HG03457 (cell line): ENCODE data around the gene SNAP25.

Source experiments
- ATAC-seq: cut with Tn5 transposase; IDR thresholded peaks from one replicate; pipeline ENCODE4 v1.9.1; 2021; ENCODE audit warnings: moderate number of reproducible peaks; ENCODE audit not compliant: unreplicated experiment

The SNAP25 gene

DNA sequence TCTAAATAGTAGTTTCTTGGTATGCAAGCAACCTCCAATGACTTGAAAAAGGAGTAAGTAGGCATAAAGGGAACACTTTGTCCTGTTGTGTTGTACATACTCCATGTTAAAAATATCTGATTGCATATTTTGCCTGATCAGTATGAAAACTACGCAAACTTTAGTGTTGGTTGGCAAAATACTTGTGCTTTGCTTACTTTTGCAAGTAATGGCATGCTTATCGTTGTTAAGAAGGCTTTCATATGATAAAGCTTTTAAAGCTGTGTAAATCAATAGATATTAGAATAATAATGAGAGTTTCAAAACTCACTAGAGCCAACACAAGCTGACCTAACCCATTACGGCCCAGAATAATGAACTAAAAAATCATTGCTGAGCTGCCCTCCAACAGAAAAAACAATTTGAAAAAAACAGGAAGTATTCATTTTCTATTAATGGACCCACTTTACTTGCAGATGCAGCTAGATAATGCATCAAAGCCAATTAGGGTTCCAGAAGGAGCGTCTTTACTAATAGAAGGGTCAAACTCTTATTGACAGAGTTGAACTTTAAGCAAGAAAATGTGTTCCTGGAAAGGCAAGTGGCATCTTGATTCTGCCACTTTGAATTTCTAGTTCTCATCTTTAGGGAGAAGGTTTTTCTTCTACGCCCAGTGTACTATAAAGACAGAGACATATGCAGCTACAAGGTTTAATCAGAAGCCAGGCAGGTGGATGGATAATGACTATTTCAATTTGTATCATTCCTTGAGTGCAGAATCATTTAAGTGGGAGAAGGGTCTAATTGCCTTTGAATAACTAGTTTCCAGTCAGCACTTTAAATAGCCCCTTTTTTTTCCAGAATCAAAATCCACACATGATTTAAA is 82.2 kb downstream of the SNAP25 start:
- no peak for ATAC-seq

DNA sequence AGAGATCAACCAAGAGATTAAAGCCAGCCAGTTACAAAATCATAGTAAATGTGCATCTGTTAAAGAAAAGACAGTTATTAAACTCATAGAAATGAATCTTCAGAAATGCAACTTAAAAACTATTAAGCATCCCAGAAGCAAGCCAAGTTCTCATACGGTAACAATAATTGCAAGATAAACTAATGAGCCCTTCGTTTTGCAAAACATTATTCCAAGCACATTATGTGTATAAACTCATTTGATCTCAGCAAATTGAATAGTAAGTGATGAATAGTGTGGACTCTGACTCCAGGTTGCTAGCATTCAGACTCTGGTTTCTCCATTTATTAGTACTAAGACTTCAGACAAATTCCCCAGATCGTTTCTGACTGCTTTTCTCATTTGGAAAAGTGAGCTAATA is 85.2 kb downstream of the SNAP25 start:
- no peak for ATAC-seq

GRCh38 chr20:10304471-10305046 is 85.9 kb downstream of the SNAP25 start:
- ATAC-seq: no peak

DNA sequence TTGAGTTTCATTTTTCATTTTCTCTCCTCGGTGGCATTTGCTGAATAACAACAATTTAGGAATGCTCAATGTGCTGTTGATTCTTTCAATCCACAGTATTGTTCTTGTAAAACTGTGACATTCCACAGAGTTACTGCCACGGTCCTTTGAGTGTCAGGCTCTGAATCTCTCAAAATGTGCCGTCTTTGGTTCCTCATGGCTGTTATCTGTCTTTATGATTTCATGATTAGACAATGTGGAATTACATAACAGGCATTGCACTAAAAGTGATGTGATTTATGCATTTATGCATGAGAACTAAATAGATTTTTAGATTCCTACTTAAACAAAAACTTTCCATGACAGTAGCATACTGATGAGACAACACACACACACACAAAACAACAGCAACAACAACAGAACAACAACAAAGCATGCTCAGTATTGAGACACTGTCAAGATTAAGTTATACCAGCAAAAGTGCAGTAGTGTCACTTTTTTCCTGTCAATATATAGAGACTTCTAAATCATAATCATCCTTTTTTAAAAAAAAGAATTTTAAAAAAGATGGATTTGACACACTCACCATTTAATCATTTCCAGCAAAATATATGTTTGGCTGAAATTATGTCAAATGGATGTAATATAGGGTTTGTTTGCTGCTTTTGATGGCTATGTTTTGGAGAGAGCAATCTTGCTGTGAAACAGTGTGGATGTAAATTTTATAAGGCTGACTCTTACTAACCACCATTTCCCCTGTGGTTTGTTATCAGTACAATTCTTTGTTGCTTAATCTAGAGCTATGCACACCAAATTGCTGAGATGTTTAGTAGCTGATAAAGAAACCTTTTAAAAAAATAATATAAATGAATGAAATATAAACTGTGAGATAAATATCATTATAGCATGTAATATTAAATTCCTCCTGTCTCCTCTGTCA is 88.1 kb downstream of the SNAP25 start:
- ATAC-seq: no peak

GRCh38 chr20:10307359-10307735 is 88.7 kb downstream of the SNAP25 start:
- no peak for ATAC-seq

- no peak for ATAC-seq
Observed at GRCh38 chr20:10308652-10309051, 90.0 kb downstream of the SNAP25 start.

DNA sequence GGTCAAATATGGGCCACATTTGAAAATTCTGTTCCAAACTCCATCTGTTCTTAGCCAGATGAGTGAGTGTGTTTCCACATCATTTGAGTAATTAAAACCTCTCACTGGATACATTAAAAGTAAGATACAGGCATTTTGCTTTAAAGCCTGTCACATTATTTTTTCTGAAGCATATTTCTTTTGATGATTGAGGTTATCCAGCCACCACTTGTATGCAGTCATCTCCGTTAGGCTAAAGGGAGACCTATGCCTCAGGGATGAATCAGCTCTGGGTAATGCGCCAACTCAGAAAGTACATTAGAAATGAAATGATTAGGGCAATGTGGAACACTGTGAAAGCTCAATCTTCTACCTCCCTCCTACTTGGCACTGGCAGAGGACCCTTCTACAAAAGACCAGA is 90.7 kb downstream of the SNAP25 start:
- ATAC-seq: no peak

GRCh38 chr20:10312111-10312510 is 93.5 kb downstream of the SNAP25 start:
- ATAC-seq: no peak

DNA sequence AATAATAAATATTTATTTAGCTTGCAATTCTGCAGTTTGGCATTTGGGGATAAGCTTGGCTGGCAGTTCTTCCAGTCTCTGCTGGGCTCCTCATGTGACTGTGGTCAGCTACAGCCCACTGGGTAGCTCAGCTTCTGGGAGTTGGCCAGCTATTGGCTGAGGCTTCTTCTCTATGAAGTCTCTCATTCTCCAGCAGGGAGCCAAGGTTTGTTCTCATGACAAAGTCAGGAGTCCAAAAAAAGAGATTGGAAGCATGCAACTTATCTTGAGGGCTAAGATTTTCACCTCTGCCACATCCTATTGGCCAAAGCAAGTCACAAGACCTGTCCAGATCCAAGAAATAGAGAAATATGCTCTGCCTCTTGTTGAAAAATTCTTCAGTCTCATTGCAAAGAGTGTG is 94.6 kb downstream of the SNAP25 start:
- no peak for ATAC-seq

- ATAC-seq: no peak
Observed at GRCh38 chr20:10313701-10314100, 95.1 kb downstream of the SNAP25 start.

DNA sequence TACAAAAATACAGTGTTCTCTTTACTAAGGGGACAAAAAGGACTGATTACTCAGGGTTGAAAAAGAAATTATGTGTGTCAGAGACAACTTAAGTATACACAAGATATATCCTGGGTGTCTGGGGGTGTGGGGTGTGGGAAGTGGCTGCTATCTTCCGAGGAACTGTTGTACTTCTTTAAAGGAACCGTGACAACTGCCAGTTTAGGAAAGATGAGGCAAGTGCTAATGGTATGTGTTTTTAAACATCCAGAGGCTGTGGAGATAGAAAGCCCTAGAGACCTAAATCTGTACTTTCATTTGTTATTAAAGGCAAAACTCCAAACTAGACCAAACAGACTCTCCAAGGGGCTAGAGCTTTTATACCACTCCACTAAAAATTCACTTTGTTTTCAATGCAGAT is 95.6 kb downstream of the SNAP25 start:
- ATAC-seq: no peak

DNA sequence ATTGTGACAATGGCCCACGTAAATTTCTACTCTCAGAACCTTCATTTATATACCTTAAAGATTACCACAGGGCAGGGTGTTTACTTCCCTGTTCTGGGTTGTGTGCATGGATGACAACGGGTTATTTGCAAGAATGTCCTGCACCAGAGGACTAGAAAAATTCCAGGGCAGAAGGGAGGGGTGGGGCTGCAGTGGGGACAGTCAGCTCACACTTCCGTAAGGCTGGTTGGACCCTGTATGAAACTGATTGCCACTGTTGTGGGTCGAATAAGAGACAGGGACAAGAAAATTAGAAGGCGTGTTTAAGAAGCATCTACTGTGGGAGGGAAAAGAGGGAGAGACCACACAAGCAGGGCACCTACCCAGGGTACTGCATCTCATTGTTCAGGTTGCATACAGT is 96.5 kb downstream of the SNAP25 start:
- ATAC-seq: no peak

- no peak for ATAC-seq
Observed at GRCh38 chr20:10316582-10316981, 98.0 kb downstream of the SNAP25 start.

- no peak for ATAC-seq
Observed at GRCh38 chr20:10318291-10319024, 99.8 kb downstream of the SNAP25 start.

GRCh38 chr20:10319855-10320254 is 101.2 kb downstream of the SNAP25 start:
- no peak for ATAC-seq

DNA sequence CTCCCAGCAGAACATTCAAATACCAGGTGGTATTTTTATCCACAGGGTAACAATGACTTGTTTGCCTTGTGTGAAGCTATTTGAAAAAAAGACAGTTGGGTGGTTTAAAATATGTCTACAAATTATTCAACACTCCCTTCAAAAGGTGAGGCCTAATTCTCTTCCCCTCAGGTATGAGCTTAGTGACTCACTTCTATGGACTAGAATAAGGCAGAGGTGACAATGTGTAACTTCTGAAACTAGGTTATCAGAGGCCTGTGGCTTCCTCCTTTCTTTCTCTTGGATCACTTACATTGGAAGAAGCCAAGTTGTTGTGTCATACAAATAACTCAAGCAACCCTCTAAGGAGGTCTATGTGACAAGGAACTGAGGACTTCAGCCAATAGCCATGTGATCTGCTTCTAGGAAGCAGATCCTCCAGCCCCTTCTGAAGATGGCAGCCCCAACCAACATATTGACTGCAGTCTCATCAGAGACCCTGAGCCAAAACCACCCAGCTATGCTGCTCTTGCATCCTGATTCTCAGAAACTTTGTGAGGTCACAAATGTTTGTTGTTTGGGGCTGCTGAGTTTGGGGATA is 102.6 kb downstream of the SNAP25 start:
- no peak for ATAC-seq

- no peak for ATAC-seq
Observed at GRCh38 chr20:10322073-10323012, 103.7 kb downstream of the SNAP25 start.

- no peak for ATAC-seq
Observed at GRCh38 chr20:10323729-10324128, 105.1 kb downstream of the SNAP25 start.

DNA sequence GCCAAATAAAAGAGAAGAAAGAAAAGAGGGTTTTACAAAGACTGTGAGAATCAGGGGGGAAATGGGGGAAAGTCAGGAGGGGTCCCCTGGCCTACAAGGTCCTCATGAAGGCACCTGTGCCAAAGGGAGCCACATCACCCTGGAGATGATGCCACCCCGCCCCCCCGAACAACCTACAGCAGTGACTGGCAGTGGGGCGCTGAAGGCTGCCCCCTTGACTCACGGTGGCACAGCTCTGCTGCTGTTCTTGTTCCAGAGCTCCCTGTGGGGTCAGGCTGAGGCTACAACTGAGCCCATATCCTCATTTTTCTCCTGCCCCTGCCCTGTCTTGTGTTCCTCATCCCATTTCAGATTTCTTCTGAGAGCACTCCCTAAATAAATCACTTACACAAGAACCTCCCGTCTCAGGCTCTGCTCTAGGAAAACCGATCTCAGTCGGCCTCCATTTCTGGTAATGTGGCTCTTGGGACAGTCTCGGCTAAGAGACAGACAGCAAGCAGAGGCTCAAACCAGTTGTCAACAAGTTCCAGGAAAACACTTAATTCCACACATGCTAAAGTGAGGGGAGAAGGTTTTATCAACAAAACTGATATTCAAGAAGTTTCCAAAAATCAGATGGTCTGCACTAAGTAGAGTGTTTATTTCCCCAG is 105.7 kb downstream of the SNAP25 start:
- no peak for ATAC-seq
